Neural cell (in vitro differentiated cells): ENCODE measurements around the gene FGGY. TPM values are rescaled to one million over a fixed set of nuclear protein-coding genes. Genes with fewer than 3 reads are reported as not detected.

Source experiments
- H2AFZ ChIP-seq: fragments of 200-600, 300-800 bp; sonication (generic), shearing (Covaris generic); 2 replicates; pipeline ENCODE4 v1.6.0; 2014; ENCODE audit warnings: low read depth, mild to moderate bottlenecking, antibody characterized with exemption, low read length, moderate library complexity
- H3F3A ChIP-seq: fragments of 200-600 bp; shearing (Covaris generic); 2 replicates; pipeline ENCODE4 v1.6.1; 2016; ENCODE audit warnings: mild to moderate bottlenecking, moderate library complexity, mixed read lengths, antibody characterized with exemption, low read length; ENCODE audit not compliant: insufficient read depth, poor library complexity, severe bottlenecking
- H3K27ac ChIP-seq: fragments of 200-600, 300-800 bp; sonication (generic), shearing (Covaris generic); 2 replicates; pipeline ENCODE4 v1.5.1; 2014; ENCODE audit warnings: mild to moderate bottlenecking, low read length, moderate library complexity
- H3K27me3 ChIP-seq: fragments of 300-800, 200-600 bp; sonication (generic), shearing (Covaris generic); 2 replicates; pipeline ENCODE4 v1.6.0; 2014; ENCODE audit warnings: mild to moderate bottlenecking, low read depth, low read length, moderate library complexity; ENCODE audit not compliant: insufficient read depth
- H3K36me3 ChIP-seq: fragments of 300-800, 200-600 bp; sonication (generic), shearing (Covaris generic); 2 replicates; pipeline ENCODE4 v1.5.1; 2014; ENCODE audit warnings: mild to moderate bottlenecking, antibody characterized with exemption, low read length, moderate library complexity; ENCODE audit not compliant: insufficient read depth
- H3K4me2 ChIP-seq: fragments of 300-800, 200-600 bp; sonication (generic), shearing (Covaris generic); 2 replicates; pipeline ENCODE4 v1.6.0; 2014; ENCODE audit warnings: mild to moderate bottlenecking, low read length
- H3K4me3 ChIP-seq: fragments of 300-800, 200-600 bp; sonication (generic), shearing (Covaris generic); 2 replicates; pipeline ENCODE4 v1.5.1; 2014; ENCODE audit warnings: mild to moderate bottlenecking, low read length, moderate library complexity
- H3K79me2 ChIP-seq: fragments of 200-600 bp; shearing (Covaris generic); replicated peaks from 2 replicates; pipeline ENCODE4 v1.6.0; 2014; ENCODE audit warnings: mild to moderate bottlenecking, low read length, moderate library complexity; ENCODE audit not compliant: insufficient read depth
- H3K9ac ChIP-seq: fragments of 300-800, 200-600 bp; sonication (generic), shearing (Covaris generic); 2 replicates; pipeline ENCODE4 v1.6.1; 2016; ENCODE audit warnings: mild to moderate bottlenecking, low read length, mixed read lengths
- H3K9me2 ChIP-seq: fragments of 200-600 bp; shearing (Covaris generic); 2 replicates; pipeline ENCODE4 v1.6.1; 2016; ENCODE audit warnings: mild to moderate bottlenecking, low read length, mixed read lengths; ENCODE audit not compliant: insufficient read depth
- H3K9me3 ChIP-seq: fragments of 200-600, 300-800 bp; sonication (generic), shearing (Covaris generic); 2 replicates; pipeline ENCODE4 v1.6.1; 2016; ENCODE audit warnings: mild to moderate bottlenecking, mixed run types, low read length, moderate library complexity, mixed read lengths
- H4K20me1 ChIP-seq: fragments of 200-600 bp; shearing (Covaris generic); 2 replicates; pipeline ENCODE4 v1.6.1; 2016; ENCODE audit warnings: mild to moderate bottlenecking, mixed run types; ENCODE audit not compliant: insufficient read depth
- EP300 ChIP-seq: fragments of 450-650 bp; conservative IDR thresholded peaks from 2 replicates; pipeline ENCODE4 v1.6.1; 2014; ENCODE audit warnings: antibody characterized with exemption, mild to moderate bottlenecking, moderate library complexity; ENCODE audit not compliant: poor library complexity, severe bottlenecking
- EZH2 ChIP-seq: fragments of 200-600, 300-800 bp; shearing (Covaris generic), sonication (generic); IDR thresholded peaks from 2 replicates; pipeline ENCODE4 v1.6.1; 2014; ENCODE audit warnings: antibody characterized with exemption, low read length, borderline replicate concordance, mild to moderate bottlenecking; ENCODE audit not compliant: insufficient read depth, poor library complexity, severe bottlenecking
- MXI1 ChIP-seq: fragments of 450-650 bp; conservative IDR thresholded peaks from 2 replicates; pipeline ENCODE4 v1.6.1; 2014; ENCODE audit warnings: antibody characterized with exemption, mild to moderate bottlenecking; ENCODE audit not compliant: poor library complexity, severe bottlenecking
- POLR2AphosphoS5 ChIP-seq: IDR thresholded peaks from 2 replicates; pipeline ENCODE4 v1.6.1; 2012
- RAD21 ChIP-seq: fragments of 450-650 bp; conservative IDR thresholded peaks from 2 replicates; pipeline ENCODE4 v1.6.1; 2014; ENCODE audit warnings: antibody characterized with exemption, mild to moderate bottlenecking, moderate library complexity
- SMC3 ChIP-seq: fragments of 450-650 bp; conservative IDR thresholded peaks from 2 replicates; pipeline ENCODE4 v1.6.1; 2014; ENCODE audit warnings: antibody characterized with exemption, mild to moderate bottlenecking, moderate library complexity; ENCODE audit not compliant: poor library complexity
- TAF1 ChIP-seq: IDR thresholded peaks from 2 replicates; pipeline ENCODE4 v1.6.1; 2012; ENCODE audit warnings: low read depth
- polyA plus RNA-seq: library from polyadenylated mRNA; depleted of rRNA; stranded (reverse); fragments of >200 nt; gene quantifications from 2 replicates; pipeline ENCODE4 v1.2.3, GENCODE V29; 2014
- TF ChIP-seq, protein P1 (sequence below): fragments of 450-650 bp; IDR thresholded peaks from 2 replicates; pipeline ENCODE4 v1.5.1; 2014; ENCODE audit warnings: antibody characterized with exemption, mild to moderate bottlenecking, moderate library complexity; ENCODE audit not compliant: poor library complexity, severe bottlenecking
- TF ChIP-seq, protein P2 (sequence below): IDR thresholded peaks from 2 replicates; pipeline ENCODE4 v1.6.1; 2012; ENCODE audit warnings: borderline replicate concordance

Gene FGGY
- polyA plus RNA-seq, 1 donor from 2014 or later = 7.4 TPM

DNA sequence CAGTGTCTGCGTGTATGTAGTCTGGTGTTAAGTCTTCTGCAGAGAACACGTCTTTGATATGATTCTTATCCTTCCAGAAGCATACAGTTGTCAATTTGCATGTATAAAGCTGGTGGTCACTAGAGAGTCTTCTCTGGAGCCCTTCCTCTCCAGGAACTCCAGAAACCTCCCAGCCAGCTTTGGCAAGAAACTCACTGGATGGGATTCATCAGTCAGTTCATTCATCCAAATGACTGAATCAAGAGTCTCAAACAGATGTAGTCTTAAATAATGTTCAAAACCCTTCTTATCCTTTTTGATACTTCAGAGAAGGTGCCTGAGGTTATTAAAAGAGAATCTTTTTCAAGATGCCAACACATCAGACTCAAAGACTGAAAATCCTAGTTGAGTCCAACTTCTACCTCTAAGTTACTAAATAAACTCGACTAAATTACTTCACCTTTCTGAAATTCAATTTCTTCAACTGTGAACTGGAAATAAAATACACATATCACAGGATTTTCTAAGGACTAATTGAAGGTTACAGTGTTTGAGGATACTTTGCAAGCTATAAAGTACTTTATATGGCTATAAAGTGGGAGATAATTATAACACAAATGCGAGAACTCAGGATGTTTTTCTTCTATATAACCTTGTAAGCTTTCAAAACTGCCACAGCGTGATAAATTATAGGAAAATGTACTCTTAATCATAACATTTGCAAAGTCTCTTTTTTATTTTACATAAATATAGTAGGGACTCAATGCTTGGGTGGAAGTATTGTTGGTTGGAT lies 252.4 kb downstream of the FGGY start:
- Histone ChIP-seq H3K36me3 (no peaks in the 10 kb centered on the region), H3K9me3 (no peaks in the 10 kb centered on the region), H3K4me3 (no peak overlapping the region), H3K9me2 (no peaks in the 10 kb centered on the region), H3K4me2 (no peak overlapping the region), H3F3A (no peaks in the 10 kb centered on the region), H3K79me2 (no peaks in the 10 kb centered on the region), H2AFZ (no peak overlapping the region), H3K27me3 (no peaks in the 10 kb centered on the region), H4K20me1 (no peaks in the 10 kb centered on the region), H3K27ac (no peak overlapping the region), H3K9ac (no peak overlapping the region)
- no peak for TF ChIP-seq POLR2AphosphoS5
- TF ChIP-seq MXI1 = no peak
- no peak for TF ChIP-seq EZH2
- TF ChIP-seq RAD21 = no peak
- no peak for TF ChIP-seq EP300
- no peak for TF ChIP-seq TAF1
- no peak for TF ChIP-seq SMC3
- TF ChIP-seq, protein P1, sequence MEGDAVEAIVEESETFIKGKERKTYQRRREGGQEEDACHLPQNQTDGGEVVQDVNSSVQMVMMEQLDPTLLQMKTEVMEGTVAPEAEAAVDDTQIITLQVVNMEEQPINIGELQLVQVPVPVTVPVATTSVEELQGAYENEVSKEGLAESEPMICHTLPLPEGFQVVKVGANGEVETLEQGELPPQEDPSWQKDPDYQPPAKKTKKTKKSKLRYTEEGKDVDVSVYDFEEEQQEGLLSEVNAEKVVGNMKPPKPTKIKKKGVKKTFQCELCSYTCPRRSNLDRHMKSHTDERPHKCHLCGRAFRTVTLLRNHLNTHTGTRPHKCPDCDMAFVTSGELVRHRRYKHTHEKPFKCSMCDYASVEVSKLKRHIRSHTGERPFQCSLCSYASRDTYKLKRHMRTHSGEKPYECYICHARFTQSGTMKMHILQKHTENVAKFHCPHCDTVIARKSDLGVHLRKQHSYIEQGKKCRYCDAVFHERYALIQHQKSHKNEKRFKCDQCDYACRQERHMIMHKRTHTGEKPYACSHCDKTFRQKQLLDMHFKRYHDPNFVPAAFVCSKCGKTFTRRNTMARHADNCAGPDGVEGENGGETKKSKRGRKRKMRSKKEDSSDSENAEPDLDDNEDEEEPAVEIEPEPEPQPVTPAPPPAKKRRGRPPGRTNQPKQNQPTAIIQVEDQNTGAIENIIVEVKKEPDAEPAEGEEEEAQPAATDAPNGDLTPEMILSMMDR = no peak
- TF ChIP-seq, protein P2, sequence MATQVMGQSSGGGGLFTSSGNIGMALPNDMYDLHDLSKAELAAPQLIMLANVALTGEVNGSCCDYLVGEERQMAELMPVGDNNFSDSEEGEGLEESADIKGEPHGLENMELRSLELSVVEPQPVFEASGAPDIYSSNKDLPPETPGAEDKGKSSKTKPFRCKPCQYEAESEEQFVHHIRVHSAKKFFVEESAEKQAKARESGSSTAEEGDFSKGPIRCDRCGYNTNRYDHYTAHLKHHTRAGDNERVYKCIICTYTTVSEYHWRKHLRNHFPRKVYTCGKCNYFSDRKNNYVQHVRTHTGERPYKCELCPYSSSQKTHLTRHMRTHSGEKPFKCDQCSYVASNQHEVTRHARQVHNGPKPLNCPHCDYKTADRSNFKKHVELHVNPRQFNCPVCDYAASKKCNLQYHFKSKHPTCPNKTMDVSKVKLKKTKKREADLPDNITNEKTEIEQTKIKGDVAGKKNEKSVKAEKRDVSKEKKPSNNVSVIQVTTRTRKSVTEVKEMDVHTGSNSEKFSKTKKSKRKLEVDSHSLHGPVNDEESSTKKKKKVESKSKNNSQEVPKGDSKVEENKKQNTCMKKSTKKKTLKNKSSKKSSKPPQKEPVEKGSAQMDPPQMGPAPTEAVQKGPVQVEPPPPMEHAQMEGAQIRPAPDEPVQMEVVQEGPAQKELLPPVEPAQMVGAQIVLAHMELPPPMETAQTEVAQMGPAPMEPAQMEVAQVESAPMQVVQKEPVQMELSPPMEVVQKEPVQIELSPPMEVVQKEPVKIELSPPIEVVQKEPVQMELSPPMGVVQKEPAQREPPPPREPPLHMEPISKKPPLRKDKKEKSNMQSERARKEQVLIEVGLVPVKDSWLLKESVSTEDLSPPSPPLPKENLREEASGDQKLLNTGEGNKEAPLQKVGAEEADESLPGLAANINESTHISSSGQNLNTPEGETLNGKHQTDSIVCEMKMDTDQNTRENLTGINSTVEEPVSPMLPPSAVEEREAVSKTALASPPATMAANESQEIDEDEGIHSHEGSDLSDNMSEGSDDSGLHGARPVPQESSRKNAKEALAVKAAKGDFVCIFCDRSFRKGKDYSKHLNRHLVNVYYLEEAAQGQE = no peak

DNA sequence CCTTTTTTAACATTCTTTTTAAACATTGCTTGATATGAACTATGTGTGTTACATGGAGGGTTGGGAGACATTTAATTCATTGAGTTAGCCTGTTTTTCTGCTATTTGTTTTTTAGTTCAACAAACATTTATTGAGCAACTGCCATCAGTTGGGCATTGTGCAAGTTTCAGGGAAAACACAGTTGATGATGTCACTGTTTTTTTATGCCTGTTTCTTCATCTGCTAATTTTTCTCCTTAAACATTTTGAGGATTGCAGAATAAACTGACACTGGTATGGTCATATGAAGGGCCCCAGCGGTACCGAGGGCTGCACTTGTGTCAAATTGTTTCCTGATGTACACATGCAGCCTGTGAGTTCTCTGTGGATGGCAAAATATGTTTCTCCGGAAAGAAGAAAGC lies 253.0 kb downstream of the FGGY start:
- TF ChIP-seq TAF1 = no peak
- no peak for TF ChIP-seq MXI1
- TF ChIP-seq SMC3 = no peak
- TF ChIP-seq, protein P1 = no peak
- TF ChIP-seq POLR2AphosphoS5 = no peak
- TF ChIP-seq EP300 = no peak
- TF ChIP-seq EZH2 = no peak
- TF ChIP-seq RAD21 = no peak
- TF ChIP-seq, protein P2 = no peak
- H3K79me2 ChIP-seq = no peaks in the 10 kb centered on the region
- no peaks in the 10 kb centered on the region for H3K9me3 ChIP-seq
- no peak overlapping the region for H2AFZ ChIP-seq
- no peak overlapping the region for H3K27ac ChIP-seq
- no peaks in the 10 kb centered on the region for H4K20me1 ChIP-seq
- H3K36me3 ChIP-seq = no peaks in the 10 kb centered on the region
- H3F3A ChIP-seq = no peaks in the 10 kb centered on the region
- H3K4me3 ChIP-seq = no peak overlapping the region
- H3K4me2 ChIP-seq = no peak overlapping the region
- no peaks in the 10 kb centered on the region for H3K27me3 ChIP-seq
- H3K9ac ChIP-seq = no peak overlapping the region
- no peaks in the 10 kb centered on the region for H3K9me2 ChIP-seq
